Effector CD4-positive, alpha-beta T cell (primary cell): ENCODE data around the gene ARHGAP9.

Experiments
- DNase-seq: peaks from one replicate; pipeline ENCODE4 v3.0.0-alpha.2; 2020

The ARHGAP9 gene

DNA sequence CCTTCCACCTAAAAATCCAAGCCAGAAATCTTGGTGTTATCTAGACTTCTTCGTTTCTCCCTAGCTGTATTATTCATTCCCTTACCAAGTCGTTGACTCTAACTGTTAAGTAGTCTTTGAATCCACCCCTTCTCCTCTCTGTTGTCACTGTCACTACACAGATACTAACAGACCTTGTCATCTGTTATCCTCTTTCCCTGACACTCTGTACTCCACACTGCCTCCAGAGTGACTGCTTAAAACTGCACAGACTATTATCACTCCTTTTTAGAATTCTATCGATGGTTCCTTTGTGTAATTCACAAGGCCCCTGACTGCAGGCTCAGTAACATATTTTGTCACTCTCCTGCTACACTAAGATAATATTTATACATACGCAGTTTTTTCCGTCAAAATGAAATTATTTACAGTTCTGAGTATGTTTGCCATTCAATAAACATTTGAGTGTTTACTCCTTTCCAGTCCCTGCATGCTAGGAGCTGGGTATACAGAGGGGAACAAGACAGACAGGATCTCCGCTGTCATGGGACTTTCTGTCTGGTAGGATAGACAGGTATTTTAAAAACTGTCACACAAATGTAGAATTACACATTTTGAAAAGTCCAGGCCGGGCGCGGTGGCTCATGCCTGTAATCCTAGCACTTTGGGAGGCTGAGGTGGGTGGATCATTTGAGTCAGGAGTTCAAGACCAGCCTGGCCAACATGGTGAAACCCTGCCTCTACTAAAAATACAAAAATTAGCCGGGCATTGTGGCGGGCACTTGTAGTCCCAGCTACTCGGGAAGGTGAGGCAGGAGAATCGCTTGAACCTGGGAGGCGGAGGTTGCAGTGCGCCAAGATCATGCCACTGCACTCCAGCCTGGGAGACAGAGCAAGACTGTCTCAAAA is 12.0 kb upstream of the ARHGAP9 start:
- no peak for DNase-seq

DNA sequence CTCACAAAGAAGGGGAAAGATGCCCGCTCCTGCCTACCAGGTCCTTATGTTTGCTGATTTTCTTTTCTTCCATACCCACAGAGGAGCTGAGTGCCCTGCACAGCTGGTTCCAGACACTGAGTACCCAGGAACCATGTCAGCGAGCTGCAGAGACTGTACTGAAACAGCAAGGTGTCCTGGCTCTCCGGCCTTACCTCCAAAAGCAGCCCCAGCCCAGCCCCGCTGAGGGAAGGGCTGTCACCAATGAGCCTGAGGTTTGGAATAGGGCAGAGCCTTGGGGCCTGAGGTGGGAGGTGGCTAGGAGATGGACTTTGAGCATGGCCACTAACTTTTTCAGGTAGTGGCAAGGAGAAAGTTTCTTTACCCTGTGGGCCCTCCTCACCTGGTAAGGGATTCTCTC is 10.5 kb upstream of the ARHGAP9 start:
- no peak for DNase-seq

GRCh38 chr12:57489157-57489641 is 9.5 kb upstream of the ARHGAP9 start:
- DNase-seq, result no peak

- DNase-seq, result no peak
Observed at GRCh38 chr12:57488402-57489156, 8.9 kb upstream of the ARHGAP9 start.

DNA sequence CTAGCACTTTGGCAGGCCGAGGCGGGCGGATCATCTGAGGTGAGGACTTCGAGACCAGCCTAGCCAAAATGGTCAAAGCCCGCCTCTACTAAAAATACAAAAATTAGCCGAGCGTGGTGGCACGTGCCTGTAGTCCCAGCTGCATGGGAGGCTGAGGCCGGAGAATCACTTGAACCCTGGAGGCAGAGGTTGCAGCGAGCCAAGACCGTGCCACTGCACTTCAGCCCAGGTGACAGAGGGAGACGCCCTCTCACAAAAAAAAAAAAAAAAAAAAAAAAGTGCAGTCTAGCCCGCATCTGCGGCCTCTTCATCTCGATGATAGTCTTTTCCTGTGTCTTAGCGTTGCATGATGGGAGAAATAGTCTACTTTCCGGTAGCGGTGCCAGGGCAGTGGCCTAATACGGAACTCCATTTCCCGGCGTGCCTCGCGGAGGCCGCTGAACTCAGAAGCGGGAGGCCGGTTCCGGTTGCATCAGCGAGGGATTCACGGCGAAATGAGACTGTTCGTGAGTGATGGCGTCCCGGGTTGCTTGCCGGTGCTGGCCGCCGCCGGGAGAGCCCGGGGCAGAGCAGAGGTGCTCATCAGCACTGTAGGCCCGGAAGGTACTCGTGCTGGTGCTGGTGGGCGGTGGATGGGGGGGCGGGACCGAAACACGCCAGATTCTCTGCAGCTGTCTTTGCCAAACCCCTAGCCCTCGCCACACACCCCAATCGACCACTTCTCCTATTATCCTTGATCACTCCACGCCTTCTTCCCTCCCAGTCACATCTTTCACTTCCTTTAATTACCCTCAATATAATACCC is 8.1 kb upstream of the ARHGAP9 start, which contains the start of gene MARS1:
TSS of gene MARS1 (plus strand) at position 472 of the 805 bp plus-strand sequence. CDS start at position 495, 23 bp downstream.
- DNase-seq, result peak; percentile 90

GRCh38 chr12:57487055-57487596 is 7.5 kb upstream of the ARHGAP9 start:
- DNase-seq, result no peak

GRCh38 chr12:57485695-57486094 is 6.0 kb upstream of the ARHGAP9 start:
- no peak for DNase-seq

DNA sequence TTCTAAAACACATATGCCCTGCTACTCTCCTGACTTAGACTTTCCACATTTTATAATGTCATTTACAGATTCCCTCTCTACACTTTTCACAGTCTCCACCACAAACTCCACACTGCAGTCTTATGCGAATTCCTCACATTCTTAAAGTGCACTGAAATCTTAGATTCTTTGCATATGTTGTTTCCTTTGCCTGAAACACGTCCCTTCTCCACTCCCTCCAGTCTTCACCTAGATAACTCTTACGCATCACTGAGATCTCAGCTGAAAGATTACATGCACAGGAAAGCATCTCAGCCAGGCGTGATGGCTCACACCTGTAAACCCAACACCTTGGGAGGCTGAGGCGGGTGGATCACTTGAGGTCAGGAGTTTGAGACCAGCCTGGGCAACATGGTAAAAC is 3.8 kb upstream of the ARHGAP9 start:
- DNase-seq, result no peak

DNA sequence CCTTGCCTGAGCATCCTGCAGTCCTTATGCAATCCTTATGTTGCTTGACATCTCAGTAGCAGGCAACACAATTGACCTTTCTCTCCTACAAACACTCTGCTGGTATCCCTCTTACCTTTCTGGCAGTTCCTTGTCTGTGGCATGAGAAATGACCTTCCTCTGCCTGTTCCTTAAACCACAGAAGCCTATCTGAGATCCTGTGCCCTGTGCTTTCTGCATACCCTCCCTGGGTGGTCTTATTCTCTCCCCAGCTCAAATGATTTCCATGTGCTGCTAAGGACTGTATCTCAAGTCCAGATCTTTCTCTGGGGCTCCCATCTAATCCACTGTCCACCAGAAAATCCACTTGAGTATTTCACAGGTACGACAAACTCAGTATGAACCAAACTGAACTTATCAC is 2.0 kb upstream of the ARHGAP9 start:
- no peak for DNase-seq

DNA sequence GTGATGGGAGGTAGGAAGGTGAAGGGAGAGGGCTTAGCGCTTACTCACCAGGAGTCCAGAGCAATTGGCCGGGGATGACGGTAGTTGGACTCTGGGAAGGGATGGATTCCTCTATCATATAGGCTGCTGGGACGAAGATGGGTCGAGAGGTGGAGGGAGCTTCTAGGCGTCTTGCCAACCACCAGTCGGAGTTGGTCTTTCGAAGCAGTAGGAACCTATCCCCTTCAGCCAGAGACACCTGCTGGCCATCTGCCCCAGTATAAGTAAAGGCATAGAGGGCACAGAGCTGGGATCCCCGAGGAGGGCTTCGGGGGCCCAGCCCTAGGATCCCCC is 657 bp downstream of the ARHGAP9 start:
- no peak for DNase-seq

GRCh38 chr12:57477710-57478681 is 1.7 kb downstream of the ARHGAP9 start:
- DNase-seq, result peak; percentile 60

DNA sequence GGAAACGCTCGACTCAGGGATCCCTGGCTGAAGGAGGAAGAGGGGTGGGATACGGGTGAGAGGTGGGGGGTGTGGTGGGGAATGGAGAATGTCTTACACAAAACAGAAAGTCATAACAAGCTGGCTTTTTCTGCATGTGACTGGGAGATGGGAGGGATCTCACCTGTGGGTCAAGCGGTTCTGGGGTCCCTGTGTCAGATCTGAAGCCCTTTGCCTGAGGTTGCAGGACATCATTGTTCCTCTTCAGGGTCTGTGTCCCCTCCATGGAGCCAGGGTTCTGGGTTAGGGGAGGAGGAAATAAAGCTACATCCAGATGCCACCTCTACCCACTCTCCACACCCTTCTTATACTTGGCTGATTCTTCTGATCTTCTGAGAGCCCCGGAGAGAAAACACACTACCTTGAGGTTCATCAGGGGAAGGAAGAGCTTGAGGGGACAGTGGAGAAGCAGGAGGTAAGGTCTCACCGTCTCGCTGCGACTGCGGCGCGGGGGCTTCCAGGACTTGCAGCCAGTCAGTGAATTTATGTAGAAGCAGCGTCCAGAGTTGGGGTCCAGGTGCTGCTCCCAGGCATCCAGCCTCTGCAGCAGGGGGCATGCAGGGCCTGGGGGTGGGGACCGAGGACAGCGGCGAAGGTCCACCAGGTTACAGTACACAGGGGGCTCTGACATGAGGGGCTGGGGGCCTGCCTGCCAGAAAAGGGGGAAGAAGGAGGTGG is 2.5 kb downstream of the ARHGAP9 start:
- DNase-seq, result no peak

- DNase-seq, result peak; percentile 48
Observed at GRCh38 chr12:57476162-57476992, 3.3 kb downstream of the ARHGAP9 start.

DNA sequence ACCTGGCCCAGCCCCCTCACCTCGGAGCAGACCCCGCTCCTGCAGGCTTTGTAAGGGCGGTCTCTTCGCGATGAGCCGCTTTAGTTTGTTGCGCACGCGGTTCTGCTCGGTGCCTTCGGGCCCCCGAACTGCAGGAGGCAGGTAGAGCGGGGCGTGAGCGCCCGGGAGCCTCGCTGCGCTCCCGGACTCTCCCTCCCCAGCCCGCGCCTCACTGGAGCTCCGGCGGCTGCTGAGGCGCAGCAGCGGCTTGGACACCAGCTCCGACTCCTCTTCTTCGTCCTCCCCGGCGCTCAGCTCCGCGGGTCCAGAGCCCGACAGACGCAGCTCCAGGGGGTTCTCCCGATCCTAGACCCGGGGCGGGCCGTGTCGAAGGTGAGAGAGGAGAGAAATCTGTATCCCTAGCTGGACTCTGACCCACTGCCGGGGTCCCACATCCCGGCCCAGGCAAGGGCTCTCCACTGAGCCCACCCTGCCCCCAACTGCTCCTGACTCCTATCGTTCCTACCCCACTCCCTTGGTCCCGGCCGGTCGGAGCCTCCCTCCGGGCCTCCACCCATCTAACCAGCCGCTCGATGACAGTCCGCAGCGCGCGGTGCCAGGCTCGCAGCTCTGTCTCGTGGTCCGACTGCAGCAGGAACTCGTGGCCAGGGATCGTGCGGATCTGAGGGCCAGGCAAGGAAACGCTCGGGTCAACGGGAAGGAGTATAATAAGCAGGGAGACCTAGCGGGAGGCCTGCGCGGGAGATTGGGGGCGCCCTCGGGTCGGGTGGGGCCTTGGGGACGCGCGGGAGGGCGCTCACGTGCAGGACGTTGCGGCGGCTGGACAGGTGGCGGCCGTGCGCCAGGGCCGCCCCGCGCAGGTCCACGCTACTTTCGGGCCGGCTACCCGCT is 4.2 kb downstream of the ARHGAP9 start:
- DNase-seq, result no peak

GRCh38 chr12:57474862-57475261 is 4.8 kb downstream of the ARHGAP9 start:
- DNase-seq, result no peak

DNA sequence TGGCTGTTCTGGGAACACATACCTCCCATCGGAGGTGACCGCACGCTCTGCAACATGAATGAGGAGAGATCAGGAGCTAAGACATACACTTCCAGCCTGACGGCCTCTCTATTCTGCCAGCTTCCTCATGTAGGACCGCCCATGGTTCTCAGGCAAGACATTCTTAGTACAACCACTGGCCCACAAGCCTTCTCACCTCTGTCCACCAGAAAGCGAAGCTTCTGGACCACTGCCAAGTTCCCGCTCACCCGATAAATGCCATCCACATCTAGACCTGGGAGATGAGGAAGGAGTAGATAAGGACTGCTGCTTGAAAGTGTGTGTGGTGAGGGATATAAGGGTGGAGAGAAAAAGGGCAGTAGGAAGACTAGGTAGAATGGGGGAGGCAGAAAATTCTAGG is 5.2 kb downstream of the ARHGAP9 start:
- no peak for DNase-seq

DNA sequence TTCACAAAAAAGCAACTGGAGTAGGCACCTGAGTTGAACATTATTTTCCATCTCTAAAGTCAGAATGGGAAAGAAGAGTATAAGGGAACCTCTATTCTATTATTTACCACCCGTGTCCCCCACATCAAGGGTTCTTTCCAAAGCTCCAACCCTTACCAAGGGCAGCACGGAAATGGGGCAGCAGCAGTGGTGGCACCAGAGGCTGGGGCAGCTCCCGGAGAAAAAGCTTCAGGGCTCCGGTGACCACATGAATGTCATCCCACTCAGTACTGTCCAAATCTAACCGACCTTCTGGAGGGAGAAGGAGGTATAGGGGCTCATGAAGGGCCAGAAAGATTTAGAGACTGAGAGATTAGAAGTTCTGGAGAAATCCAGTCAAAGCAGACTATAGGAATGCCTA is 5.8 kb downstream of the ARHGAP9 start:
- DNase-seq, result no peak

GRCh38 chr12:57473392-57473791 is 6.3 kb downstream of the ARHGAP9 start:
- no peak for DNase-seq

DNA sequence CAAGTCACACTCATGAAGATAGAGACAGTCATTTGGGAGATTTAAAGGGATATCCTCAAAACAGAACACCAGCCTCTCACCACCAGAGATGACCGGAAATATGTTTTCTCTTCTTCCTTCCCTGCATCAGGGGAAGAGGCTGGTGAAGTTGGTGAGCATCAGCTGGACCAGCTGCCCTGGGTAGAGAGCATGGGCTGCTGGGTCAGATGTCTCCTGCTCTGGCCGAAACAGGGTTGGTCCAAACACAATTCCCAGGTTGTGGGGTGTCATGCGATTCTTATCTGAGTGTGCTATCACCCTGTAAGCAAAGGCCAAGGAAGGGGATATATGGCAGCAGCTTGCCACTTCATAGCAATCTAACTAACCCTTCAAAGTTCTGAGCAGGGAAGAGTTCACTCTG is 7.3 kb downstream of the ARHGAP9 start:
- no peak for DNase-seq
